NCI-H2081 treated with DMSO at 0.1 percent for 48 hours (cell line): Measurements from ENCODE around the gene PEX11G.

Source experiments
- DNase-seq: peaks from one replicate; lab custom pipeline; 2025; lab: John Stamatoyannopoulos, UW

Gene PEX11G

GRCh38 chr19:7521551-7522071 is 32.8 kb upstream of the PEX11G start:
- DNase-seq, result no peak

GRCh38 chr19:7520131-7521051 is 31.6 kb upstream of the PEX11G start:
- DNase-seq, result no peak

- DNase-seq, result no peak
These were observed 30.7 kb upstream of the PEX11G start for GRCh38 chr19:7519361-7520130.

GRCh38 chr19:7516878-7517277 is 28.0 kb upstream of the PEX11G start:
- DNase-seq, result no peak

- DNase-seq, result no peak
These were observed 27.5 kb upstream of the PEX11G start for GRCh38 chr19:7516333-7516732.

- no peak for DNase-seq
These were observed 26.9 kb upstream of the PEX11G start, which contains the start of gene ZNF358 for GRCh38 chr19:7515645-7516151. TSS of gene ZNF358 (plus strand) at chr19:7516103. CDS start at chr19:7519243, 3,140 bp downstream.

GRCh38 chr19:7515110-7515644 is 26.3 kb upstream of the PEX11G start:
- DNase-seq, result no peak

GRCh38 chr19:7513809-7514642 is 25.2 kb upstream of the PEX11G start:
- DNase-seq, result no peak

- DNase-seq, result no peak
These were observed 23.6 kb upstream of the PEX11G start for GRCh38 chr19:7512400-7512851.

- no peak for DNase-seq
These were observed 20.8 kb upstream of the PEX11G start for GRCh38 chr19:7509625-7510024.

- DNase-seq, result no peak
These were observed 19.0 kb upstream of the PEX11G start for GRCh38 chr19:7507884-7508283.

GRCh38 chr19:7506385-7507328 is 17.8 kb upstream of the PEX11G start:
- no peak for DNase-seq

- DNase-seq, result no peak
These were observed 17.0 kb upstream of the PEX11G start for GRCh38 chr19:7505682-7506384.

- no peak for DNase-seq
These were observed 16.4 kb upstream of the PEX11G start for GRCh38 chr19:7505288-7505681.

GRCh38 chr19:7504684-7505083 is 15.8 kb upstream of the PEX11G start:
- DNase-seq, result no peak

- no peak for DNase-seq
These were observed 13.7 kb upstream of the PEX11G start for GRCh38 chr19:7502552-7502951.

- peak; percentile 27 for DNase-seq
These were observed 12.1 kb upstream of the PEX11G start for GRCh38 chr19:7500811-7501450.

GRCh38 chr19:7497292-7497691 is 8.5 kb upstream of the PEX11G start:
- DNase-seq, result no peak
